Common myeloid progenitor, CD34-positive (primary cell): ENCODE measurements around the gene CLCN6.

Source experiments
- CTCF ChIA-PET: fragments of 350-600 bp; sonication (Branson Sonifier 250); formaldehyde crosslinking; loops from one replicate; lab custom pipeline; 2021; ENCODE audit warnings: antibody characterized with exemption; lab: Charles Lee
- POLR2A ChIA-PET: fragments of 350-600 bp; sonication (Branson Sonifier 250); formaldehyde crosslinking; loops from one replicate; lab custom pipeline; 2021; ENCODE audit warnings: antibody characterized with exemption; lab: Charles Lee
- DNase-seq, 3 donors: peaks; one replicate each; pipeline versions ENCODE4 v3.0.0 to v3.0.0-alpha.2; 2013
- H3K27ac ChIP-seq, 2 experiments: 1 replicate in 1 of 2; 2 replicates in 1 of 2; pipeline ENCODE4 v1.7.0; 2013; ENCODE audit warnings: inconsistent platforms in 2 of 2, low read length in 2 of 2, mild to moderate bottlenecking in 2 of 2, low read depth in 1 of 2, moderate library complexity in 1 of 2; ENCODE audit not compliant: severe bottlenecking in 2 of 2, insufficient read depth in 1 of 2, poor library complexity in 1 of 2
- H3K27me3 ChIP-seq, 5 experiments: replicated peaks in 2 of 5; 1 replicate in 3 of 5; 2 replicates in 2 of 5; pipeline versions ENCODE4 v1.6.1 to v1.7.0; 2013; ENCODE audit warnings: low read length in 4 of 5, mild to moderate bottlenecking in 2 of 5, moderate library complexity in 2 of 5, inconsistent platforms in 1 of 5; ENCODE audit not compliant: insufficient read depth in 5 of 5, control insufficient read depth in 4 of 5
- H3K36me3 ChIP-seq, 4 experiments: 1 replicate in 2 of 4; 2 replicates in 2 of 4; pipeline versions ENCODE4 v1.6.1 to v1.7.0; 2013; ENCODE audit warnings: low read length in 3 of 4, control low read depth in 1 of 4, mild to moderate bottlenecking in 1 of 4; ENCODE audit not compliant: control insufficient read depth in 4 of 4, insufficient read depth in 4 of 4
- H3K4me1 ChIP-seq, 4 experiments: 1 replicate in 3 of 4; 2 replicates in 1 of 4; pipeline versions ENCODE4 v1.6.1 to v1.7.1; 2013; ENCODE audit warnings: low read length in 3 of 4, mild to moderate bottlenecking in 3 of 4, control low read depth in 1 of 4, inconsistent platforms in 1 of 4, moderate library complexity in 1 of 4; ENCODE audit not compliant: control insufficient read depth in 4 of 4, insufficient read depth in 4 of 4; ENCODE audit errors: control extremely low read depth in 1 of 4
- H3K4me3 ChIP-seq, 7 experiments: 1 replicate in 4 of 7; 2 replicates in 3 of 7; pipeline versions ENCODE4 v1.5.1 to v1.7.0; 2013; ENCODE audit warnings: mild to moderate bottlenecking in 7 of 7, low read length in 6 of 7, moderate library complexity in 6 of 7, inconsistent platforms in 2 of 7, low read depth in 2 of 7, control low read depth in 1 of 7; ENCODE audit not compliant: insufficient read depth in 4 of 7, control insufficient read depth in 1 of 7; ENCODE audit errors: extremely low read depth in 1 of 7
- H3K9me3 ChIP-seq, 5 experiments: 1 replicate in 4 of 5; 2 replicates in 1 of 5; pipeline versions ENCODE4 v1.6.1 to v1.7.1; 2013; ENCODE audit warnings: low read length in 4 of 5, mild to moderate bottlenecking in 2 of 5, inconsistent platforms in 1 of 5, low read depth in 1 of 5, moderate library complexity in 1 of 5; ENCODE audit not compliant: control insufficient read depth in 4 of 5, insufficient read depth in 2 of 5; ENCODE audit errors: control extremely low read depth in 1 of 5
- WGBS: methylation state at CpG from one replicate; pipeline ENCODE4 v1.1.5; 2013; ENCODE audit not compliant: insufficient coverage; 5-methylcytosine and 5-hydroxymethylcytosine counted together

Gene CLCN6

DNA sequence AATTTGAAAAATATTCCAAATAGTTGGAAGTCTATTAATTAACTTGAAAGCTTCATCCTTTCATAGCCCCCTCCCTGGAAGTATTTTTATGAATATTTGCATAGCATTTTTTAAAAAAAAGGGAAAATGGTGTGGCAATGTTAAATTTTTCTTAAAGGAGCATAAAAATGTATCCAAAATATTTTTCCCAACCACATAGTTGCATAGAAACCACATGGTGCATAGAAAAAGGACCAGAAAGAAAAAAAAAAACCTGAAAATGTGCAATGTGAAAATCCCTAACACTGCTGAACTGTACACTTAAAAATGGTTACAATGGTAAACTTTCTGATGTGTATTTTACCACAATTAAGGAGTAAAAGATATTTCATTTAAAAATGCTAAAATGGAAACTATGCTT, 36.0 kb upstream of the CLCN6 start:
- ChIA-PET CTCF (interaction anchor here (0.8 to 0.9 kb wide), 2 partner anchors 15 to 51 kb away, joined by 3 to 4 read pairs; no protein-coding TSS in a partner anchor), POLR2A (no interaction called here)
- Histone ChIP-seq H3K4me3 (no peak overlapping the region), H3K4me1 (peaks cover 0 to 4% (median 0%) of the 10 kb centered on the region in 4 experiments), H3K36me3 (no peaks in the 10 kb centered on the region), H3K27me3 (no peaks in the 10 kb centered on the region), H3K27ac (no peak overlapping the region), H3K9me3 (no peaks in the 10 kb centered on the region)
- no peak for DNase-seq

DNA sequence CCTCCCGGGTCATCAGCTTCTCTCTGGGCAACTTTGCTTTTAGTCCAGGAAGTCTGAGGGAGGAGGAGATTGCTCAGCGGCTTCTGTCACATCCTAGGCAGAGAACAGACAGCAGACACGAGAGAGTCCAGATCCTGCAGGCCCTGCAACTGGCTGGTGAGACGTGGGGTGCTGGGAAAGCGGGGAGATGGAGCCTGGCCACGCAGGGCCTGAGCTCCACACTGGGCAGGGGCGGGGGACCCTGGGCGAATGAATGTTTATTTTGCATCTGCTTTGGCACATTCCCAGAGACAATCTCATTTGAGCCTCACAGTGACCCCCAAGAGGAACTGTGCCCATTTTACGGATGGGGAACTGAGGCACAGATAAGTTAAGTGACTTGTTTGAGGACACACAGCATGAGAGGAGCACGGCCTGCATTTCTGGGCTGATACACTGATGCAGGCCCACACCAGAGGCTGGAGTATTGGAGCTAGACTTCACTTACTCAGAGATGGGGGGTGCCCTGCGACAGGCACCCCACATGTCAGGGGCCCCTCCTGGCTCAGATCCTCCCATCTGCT, 34.4 kb upstream of the CLCN6 start:
- Histone ChIP-seq H3K4me1 (peaks cover 0 to 4% (median 0%) of the 10 kb centered on the region in 4 experiments), H3K9me3 (no peaks in the 10 kb centered on the region), H3K27ac (no peak overlapping the region), H3K4me3 (no peak overlapping the region), H3K27me3 (no peaks in the 10 kb centered on the region), H3K36me3 (no peaks in the 10 kb centered on the region)
- no peak for DNase-seq
- CTCF ChIA-PET: interaction anchor here (1.0 kb wide), 1 partner anchor 8 kb away, joined by 3 read pairs; no protein-coding TSS in a partner anchor
- POLR2A ChIA-PET: interaction anchor here (0.6 kb wide), 1 partner anchor 456 kb away, joined by 3 read pairs; no protein-coding TSS in a partner anchor
- 83% methylated on average over 11 of the region's 11 CpGs for WGBS

DNA sequence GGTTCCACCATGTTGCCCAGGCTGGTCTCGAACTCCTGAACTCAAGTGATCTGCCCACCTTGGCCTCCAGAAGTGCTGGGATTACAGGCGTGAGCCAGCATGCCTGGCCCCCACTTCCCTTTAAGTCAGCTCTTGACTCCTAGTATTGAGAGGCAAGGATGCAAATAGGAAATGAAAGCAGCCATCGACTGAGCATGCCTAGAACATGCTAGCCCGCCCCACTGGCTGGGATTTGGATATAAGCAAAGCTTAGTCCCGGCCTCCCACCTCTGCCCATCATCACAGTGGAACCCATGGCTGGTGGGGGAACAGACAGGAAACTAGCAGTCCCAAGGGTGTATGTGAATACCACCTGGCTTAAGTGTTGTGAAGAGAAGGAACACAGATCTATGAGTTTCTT, 33.5 kb upstream of the CLCN6 start:
- CTCF ChIA-PET: interaction anchor here (1.0 kb wide), 1 partner anchor 13 kb away, joined by 3 read pairs; no protein-coding TSS in a partner anchor
- POLR2A ChIA-PET: no interaction called here
- H3K4me3 ChIP-seq: no peak overlapping the region
- 80% methylated on average over 4 of the region's 5 CpGs for WGBS
- H3K27ac ChIP-seq: no peak overlapping the region
- no peaks in the 10 kb centered on the region for H3K9me3 ChIP-seq
- no peak for DNase-seq
- H3K36me3 ChIP-seq: no peaks in the 10 kb centered on the region
- no peaks in the 10 kb centered on the region for H3K27me3 ChIP-seq
- H3K4me1 ChIP-seq: peaks cover 0 to 4% (median 0%) of the 10 kb centered on the region in 4 experiments

DNA sequence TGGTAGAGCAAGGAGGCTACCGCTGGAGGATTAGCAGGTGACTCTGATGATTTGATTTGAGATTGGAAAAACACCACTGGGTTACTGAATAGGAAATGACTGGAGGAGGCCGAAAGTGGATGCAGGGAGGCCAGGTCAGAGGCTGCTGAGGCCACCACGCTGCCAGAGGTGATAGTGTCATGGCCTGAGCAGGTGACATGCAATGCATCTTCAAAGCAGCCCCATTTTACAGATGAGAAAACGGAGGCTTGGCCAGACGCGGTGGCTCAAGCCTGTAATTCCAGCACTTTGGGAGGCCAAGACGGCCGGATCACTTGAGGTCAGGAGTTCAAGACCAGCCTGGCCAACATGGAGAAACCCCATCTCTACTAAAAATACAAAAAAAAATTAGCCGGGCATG, 31.2 kb upstream of the CLCN6 start:
- 87% methylated on average over 6 of the region's 9 CpGs for WGBS
- Histone ChIP-seq H3K36me3 (no peaks in the 10 kb centered on the region), H3K27me3 (no peaks in the 10 kb centered on the region), H3K9me3 (no peaks in the 10 kb centered on the region), H3K4me3 (no peak overlapping the region), H3K4me1 (peaks cover 0 to 4% (median 0%) of the 10 kb centered on the region in 4 experiments), H3K27ac (no peak overlapping the region)
- CTCF ChIA-PET: no interaction called here
- POLR2A ChIA-PET: no interaction called here
- DNase-seq: no peak

DNA sequence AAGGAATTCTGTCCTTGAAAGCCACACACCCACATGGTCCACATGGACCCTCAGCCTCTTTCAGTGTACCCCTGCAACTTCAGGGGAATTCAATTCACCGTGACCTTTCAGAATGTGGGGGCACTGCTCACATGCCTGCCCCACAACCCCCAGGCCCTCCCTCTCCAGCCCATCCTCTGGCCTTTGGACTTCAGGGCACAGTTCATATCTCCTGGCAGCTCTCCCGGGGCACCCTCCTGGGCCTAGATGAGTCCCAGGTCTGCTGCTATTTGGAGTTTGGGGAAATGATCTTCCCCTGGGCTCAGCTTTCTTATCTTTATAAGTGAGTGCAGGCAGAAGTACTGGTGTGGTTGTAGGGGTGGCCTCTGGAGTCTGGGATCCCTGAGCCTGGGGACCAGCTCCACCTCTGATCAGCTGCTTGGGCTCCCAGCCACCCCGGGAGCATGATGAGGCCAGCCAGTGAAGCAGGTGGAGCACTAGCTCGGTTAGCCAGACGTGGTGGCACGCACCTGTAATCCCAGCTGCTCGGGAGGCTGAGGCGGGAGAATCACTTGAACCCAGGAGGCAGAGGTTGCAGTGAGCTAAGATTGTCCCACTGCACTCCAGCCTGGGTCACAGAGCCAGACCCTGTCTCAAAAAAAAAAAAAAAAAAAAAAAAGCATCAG, 28.2 kb upstream of the CLCN6 start:
- 98% methylated on average over 8 of the region's 8 CpGs for WGBS

DNA sequence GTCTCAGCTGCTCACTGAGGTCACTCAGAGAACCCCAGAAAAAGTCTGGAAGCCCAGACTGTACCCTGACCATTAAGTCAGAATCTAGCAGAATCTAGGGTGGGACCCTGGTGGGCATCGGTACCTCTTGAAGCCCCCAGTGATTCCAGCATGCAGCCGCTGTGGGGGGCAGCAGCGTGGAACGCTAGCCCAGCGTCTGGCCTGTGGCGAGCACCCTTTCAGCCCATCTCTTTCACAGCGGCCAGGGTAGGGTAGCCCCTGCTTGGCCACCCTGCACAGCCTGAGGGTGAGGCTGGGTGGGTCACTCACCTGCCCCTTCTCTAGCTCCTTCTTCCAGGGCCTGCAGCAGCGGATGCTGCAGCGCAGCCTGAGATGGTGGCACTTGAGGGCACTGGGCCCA, 27.7 kb upstream of the CLCN6 start:
- POLR2A ChIA-PET: no interaction called here
- no peak overlapping the region for H3K4me3 ChIP-seq
- CTCF ChIA-PET: interaction anchor here (1.6 kb wide), 1 partner anchor 17 kb away, joined by 3 read pairs; the partner anchor contains the start of gene C1orf167
- WGBS: 99% methylated on average over 7 of the region's 9 CpGs
- no peaks in the 10 kb centered on the region for H3K4me1 ChIP-seq
- no peaks in the 10 kb centered on the region for H3K27me3 ChIP-seq
- H3K9me3 ChIP-seq: no peaks in the 10 kb centered on the region
- no peak overlapping the region for H3K27ac ChIP-seq
- no peaks in the 10 kb centered on the region for H3K36me3 ChIP-seq
- no peak for DNase-seq

More for the DNA sequence above, 28.2 kb upstream of the CLCN6 start:
- no peaks in the 10 kb centered on the region for H3K27me3 ChIP-seq
- H3K9me3 ChIP-seq: no peaks in the 10 kb centered on the region
- ChIA-PET POLR2A (no interaction called here), CTCF (interaction anchor here (1.6 kb wide), 1 partner anchor 16 kb away, joined by 3 read pairs; the partner anchor contains the start of gene C1orf167)
- H3K4me3 ChIP-seq: no peak overlapping the region
- H3K27ac ChIP-seq: no peak overlapping the region
- no peaks in the 10 kb centered on the region for H3K36me3 ChIP-seq
- no peak for DNase-seq
- H3K4me1 ChIP-seq: no peaks in the 10 kb centered on the region
